CD4-positive, alpha-beta T cell treated with Interleukin-12 subunit alpha and Interleukin-12 subunit beta, for 1 hour (primary cell): ENCODE data around the gene SLC24A5.

Experiments used
- DNase-seq: peaks from one replicate; pipeline ENCODE4 v3.0.0-alpha.2; 2020

The SLC24A5 gene

DNA sequence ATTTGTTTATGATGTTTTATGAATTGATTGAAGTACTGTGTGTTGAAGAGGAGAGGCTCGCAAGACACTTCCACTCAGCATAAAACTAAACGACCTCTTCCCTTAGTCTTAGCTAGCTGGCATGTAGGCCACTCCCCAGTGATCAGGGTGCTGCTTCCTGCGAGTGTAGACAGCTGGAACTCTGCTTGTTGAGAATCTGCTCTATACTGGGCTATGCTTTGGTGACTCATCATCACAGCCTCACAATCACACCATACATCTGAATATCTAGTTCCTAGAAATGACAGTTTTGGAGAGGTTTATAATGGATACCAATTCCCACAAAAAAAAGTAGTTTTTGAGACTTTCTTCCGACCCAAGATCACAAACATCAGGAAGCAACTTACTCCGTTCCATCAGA is 1.5 kb upstream of the SLC24A5 start:
- DNase-seq, result no peak

DNA sequence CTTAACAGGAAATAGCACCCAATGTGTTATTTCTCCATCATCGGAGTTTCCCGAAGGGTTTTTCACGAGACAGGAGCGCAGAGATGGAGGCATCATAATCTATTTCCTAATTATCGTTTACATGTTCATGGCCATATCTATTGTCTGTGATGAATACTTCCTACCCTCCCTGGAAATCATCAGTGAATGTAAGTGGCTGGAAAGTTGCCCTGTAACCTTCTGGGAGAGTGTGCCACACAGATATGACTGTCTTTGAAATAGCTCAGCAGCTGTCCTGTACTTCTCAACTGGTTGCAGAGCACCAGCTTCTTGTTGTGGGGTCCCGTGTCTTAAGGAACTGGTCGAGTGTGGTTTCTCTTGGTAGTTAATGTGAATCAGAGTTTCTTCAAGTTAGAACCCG is 1.1 kb downstream of the SLC24A5 start:
- DNase-seq, result no peak

DNA sequence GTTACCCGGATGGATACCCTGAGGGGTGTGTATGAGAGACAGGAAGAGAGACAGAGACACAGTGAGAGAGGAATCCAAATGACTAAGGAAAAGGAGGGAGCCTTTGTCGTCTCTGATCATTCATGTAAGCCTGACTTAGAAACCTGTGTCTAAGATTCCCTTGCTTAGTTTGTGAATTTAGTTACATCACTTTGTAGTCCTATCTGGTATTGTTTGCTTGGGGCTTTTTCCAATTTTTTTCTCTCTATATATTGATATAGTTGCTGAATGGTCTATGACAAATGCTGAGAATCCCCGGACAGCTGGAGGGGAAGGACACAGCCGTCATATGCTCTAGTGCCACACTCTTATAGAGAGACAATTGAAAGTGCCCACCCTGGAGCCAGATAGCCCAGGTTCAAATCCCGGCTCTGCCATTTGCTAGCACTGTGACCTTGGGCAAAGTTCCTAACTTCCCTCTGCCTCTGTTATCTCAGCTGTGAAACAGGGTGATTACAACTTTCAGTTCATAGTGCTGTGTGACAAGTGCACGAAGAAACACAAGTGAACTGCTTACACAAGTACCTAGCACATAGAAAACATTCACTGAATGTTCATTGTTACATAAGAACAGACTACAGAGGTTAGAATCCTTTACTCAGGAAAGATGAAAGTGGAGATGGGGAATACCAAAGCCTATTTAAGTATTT is 6.0 kb downstream of the SLC24A5 start:
- no peak for DNase-seq

DNA sequence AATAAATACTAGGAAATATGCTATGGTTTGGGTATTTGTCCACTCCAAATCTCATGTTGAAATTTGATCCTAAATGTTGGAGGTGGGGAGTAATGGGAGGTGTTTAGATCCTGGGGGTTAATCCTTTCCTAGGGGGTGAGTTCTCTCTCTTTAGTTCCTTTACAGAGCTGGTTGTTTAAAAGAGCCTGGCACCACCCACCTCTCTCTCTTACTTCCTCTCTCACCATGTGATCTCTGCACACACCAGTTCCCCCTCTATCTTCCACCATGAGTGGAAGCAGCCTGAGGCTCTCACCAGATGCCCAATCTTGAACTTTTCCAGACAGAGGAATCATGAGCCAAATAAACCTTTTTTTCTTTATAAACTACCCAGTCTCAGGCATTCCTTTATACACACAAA is 10.5 kb downstream of the SLC24A5 start:
- DNase-seq, result no peak

DNA sequence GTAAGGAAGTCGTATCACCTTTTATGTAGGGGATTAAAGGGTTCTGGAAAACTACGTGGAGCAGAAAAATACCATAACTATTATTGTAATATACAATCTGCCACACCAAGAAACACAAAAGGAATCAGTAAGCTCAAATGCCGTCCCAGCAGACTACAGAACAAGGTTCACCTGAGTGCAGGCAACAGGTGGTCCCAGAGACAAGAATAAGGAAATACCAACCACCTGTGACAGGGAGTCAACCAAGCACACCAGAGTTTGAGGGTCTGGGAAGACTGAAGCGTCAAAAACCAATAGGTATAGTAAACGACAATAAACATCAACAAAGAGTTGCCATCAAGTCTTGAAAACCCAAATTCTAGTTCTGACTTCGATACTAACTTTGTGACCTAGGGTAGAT is 12.1 kb downstream of the SLC24A5 start:
- no peak for DNase-seq

DNA sequence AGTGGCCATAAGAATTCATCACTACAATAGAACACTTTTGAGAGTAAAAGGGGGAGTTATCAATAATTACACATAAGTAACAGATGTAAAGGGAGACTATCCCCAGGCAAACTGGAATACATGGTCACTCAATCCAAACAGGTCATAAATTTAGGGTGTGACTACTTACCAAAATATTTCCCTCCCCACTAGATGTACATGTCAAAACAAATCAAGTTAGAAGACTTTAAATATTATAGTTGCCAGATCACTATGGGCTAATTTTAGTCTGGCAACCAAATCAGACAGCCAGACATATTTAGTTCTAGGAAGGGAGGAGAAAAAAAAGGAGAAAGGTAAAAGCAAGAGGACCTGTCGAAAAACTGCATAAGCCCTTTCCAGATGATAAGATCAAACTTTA is 23.1 kb downstream of the SLC24A5 start:
- DNase-seq, result no peak

DNA sequence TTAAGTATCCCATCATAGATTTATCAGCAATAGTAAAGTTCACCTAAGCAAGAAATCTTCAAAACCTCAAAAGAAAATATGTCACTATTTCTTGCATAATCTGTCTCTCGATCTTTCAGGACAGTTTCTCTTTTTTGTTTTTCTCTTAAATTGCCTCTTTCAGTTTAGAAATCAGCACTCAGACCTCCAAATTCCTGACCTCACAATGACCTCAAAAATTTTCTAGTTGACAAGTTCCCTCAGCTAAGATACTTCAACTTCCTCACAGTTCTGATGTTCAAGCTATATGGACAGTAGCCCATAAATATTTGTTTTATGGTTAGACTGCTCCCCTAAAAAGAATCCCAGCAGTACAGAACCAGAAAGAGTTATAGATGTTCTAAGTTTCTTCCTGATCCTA is 24.1 kb downstream of the SLC24A5 start:
- no peak for DNase-seq

DNA sequence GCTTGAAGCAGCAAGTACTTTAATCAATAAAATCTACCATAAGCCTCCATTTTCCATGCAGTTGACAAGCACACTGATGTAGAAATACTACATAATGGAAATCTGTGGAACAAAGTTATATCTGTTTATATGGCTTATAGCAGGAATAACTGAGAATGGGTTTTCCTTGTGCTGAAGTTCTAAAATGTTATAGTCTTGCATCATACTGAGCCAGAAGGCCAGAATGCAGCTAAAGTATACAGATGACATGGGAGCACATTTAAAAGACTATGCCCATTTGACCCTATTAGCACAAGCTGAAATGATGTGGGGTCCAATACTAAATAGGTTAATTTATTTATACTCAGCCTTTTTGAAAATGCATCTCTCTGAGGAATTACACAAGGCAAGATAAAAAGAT is 25.1 kb downstream of the SLC24A5 start:
- no peak for DNase-seq

DNA sequence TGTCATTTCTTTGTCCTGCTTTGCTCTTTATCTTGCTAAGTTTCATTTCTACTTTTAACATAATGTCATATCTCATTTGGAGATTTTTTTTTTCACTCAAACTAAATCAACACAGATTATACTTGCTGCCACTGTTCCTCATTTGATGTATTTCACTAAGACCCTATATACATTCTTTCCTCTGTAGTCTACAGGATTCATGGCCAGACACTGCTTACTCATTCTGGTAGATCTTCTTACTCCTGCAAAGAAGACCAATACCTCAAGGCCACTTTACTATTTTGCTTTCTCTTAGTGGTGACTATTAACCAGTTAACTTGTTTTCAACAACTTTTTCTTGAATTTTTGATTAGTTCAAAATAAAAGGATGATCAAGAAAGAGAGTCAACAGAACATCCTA is 26.6 kb downstream of the SLC24A5 start:
- no peak for DNase-seq

DNA sequence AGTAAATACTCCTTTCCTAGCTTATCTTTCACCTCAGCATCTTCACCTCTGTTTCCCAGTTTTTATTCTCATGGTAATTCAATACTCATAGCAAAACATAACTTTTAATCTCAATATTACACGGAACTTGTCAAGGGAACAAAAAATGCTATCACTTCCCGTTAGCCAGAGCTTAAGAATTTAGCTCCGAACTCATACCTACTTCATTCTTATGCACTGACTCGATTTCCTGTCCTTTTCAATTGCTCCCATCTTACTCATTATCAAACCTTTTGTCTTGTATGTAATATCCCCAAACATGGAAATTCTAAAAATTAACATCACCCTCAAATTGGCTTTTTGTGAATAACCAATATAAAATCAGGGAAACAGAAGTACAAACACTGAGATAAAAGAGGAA is 29.1 kb downstream of the SLC24A5 start:
- no peak for DNase-seq

DNA sequence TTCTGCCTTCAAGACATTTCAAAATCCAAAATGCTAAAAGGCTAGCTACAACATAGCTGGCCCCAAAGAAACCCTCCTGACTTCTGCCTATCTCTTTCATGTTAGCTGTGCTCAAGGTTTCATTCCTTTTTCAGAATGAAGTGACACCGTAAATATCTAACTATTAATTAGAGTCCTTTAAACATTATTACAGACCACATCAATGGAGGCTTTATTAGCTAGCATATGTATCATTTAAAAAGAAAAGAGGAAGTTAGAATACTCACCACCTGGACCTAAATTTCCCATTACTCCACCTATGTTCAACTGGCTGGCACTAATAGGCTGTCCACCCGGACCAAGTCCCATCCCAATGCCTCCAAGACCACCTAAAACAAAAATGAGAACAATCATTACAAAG is 32.7 kb downstream of the SLC24A5 start:
- DNase-seq, result no peak

DNA sequence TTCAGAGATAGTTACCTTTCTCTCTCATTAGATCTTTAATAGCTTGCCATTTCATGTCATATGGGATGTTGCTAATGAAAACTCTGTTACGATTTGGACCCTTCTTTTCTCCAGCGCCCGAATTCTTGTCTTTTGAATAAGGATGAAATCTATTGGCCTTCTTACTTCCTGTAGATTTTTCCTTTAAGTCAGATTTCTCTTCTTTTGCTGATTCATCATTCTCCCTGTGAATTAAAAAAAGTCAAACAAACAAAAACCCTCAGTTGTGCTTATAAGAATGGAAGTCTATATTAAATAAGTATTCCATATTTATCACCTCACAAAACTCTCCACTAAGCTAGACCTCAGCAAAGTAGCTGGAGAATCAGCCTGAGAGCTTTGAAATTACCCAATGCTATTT is 47.8 kb downstream of the SLC24A5 start:
- DNase-seq, result no peak

DNA sequence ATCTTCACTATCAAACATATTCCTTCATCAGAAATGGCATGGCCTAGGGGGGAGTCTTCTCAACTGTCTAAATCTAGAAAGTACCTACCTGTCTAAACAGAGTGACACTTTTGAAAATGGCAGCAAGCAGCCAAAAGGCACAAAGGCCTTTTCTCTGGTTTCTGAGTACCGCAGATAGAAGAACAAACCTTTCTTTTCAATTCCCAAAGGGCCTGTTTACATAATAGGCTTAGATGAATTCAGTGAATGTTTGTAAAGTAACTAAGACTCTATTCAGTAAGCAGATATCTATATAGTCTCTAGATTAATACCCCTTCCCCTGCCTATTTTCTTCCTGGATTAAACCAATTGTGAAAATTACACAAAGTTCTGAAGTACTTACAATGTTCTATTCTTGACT is 50.2 kb downstream of the SLC24A5 start:
- DNase-seq, result no peak

DNA sequence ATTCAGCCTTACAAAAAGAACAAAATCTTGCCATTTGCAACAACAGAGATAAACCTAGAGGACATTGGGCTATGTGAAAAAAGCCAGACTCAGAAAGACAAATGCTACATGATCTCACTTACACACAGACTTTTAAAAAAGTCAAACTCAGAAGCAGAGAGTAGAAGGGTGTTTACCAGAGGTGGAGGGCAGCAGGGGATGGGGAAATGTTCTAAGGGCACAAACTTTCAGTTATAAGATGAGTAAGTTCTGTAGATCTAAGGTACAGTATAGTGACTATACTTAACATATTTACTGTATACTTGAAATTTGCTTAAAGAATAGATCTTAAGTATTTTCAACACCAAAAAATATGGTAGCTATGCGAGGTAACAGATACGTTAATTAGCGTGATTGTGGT is 54.3 kb downstream of the SLC24A5 start:
- DNase-seq, result no peak

DNA sequence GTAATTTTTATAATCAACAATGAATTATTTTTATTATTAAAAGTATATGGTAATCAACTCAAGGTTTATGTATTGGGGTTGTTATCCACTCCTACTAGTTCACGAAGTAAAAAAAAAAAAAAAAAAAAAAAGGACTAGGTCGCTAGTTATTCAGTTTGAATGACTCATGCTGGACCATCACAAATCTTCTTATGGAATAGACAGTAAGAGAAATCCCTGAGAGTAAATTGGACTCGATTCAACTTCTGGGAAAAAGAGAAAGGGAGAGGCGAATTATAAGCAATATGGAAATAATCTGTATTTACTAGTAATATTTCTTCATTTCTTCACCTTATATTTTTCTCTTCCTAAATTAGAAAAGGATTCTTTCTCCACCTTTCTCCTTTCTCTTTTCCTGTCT is 55.3 kb downstream of the SLC24A5 start:
- DNase-seq, result no peak

DNA sequence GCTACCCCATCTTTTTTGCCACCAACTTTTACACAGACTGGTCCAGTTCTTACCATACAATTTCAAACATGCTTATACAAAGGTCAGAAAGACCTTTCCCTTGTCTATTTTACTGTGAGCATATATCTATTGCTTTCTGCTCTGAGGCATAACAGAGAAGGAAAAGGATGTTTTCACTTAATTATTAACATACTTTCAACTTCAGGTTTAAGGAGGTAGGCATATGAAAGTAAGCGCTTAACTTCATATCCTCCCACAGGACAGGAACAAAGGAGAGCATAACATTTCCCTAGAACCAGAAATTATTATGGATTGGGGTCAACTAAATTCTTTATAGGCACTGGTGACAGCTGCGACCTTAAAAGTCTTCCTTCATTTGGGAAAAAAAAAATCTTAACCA is 56.2 kb downstream of the SLC24A5 start:
- DNase-seq, result no peak

DNA sequence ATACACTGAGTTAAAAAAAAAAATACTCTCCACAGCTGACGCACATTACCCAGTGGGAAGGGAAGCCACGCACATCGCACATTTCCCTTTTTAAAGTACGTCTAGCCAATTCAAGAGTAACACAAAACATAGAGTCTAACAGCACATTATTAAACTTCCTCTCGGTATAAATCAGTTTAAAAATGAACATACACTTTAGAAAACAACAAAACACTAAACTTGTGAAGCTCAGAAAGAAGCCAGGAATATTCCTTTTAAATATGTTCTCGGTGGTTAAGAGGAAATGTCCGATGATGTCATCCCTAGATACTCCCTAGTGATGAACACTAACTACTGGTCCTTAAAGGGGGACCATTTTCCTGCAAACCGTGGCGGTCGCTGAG is 56.6 kb downstream of the SLC24A5 start:
- DNase-seq, result peak; percentile 46

DNA sequence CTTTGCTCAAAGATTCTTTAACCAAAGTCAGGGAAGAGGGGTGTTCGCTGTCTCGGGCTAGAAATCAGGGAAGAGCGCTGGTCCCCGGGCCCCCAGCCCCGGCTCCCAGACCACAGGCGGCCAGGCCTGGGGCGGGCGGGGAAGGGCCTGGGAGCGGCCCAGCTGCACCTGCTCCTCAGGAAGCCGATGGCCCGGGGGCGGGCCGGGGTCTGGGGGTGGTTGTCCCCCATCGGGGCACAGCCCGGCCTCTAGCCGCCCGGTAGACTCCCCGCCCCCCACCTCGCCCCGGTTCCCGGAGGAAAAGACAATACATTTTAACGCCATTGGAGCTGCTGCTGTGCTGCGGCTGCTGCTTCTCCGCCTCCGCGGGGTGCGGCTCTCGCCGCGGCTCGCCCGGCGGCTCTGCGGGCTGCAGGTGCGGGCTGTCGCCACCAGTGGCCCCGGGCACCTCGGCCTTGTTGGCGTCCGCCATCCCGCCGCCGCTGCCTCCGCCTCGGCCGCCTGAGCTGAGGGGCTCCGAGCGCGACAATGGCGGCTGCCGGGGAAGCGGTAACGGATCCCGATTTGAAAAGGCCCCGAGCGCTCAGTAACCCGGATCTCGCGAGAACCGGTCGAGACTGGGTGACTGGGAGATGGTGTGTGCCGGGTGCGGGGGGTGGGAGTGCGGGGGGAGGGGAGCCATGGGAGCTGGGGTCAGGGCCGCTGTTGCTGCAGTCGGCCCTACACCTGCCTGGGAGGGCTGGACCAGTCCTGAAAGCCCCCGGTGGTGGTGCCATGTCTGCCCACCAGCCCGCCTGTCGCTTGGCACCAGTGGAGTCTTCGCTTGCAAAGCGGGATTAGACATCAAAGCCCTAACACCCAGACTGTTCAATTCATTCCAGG is 57.2 kb downstream of the SLC24A5 start, which contains the start of gene MYEF2:
MYEF2 (minus strand) TSS at position 530 of the 882 bp plus-strand sequence; CDS start at position 472, 58 bp downstream.
- peak; percentile 77 for DNase-seq

DNA sequence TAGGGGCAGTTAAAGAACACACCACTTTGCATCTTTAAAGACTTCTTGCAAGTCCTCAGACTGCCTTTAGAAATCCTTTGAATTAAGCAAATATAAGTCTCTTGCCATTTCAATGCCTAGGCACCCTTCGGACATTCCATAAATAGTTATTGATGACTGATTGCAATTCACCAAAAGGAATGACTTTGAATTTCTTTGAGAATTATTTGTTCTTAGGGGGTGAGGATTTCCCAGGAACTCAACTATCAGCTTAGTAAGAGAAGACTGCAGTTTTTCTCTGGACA is 57.8 kb downstream of the SLC24A5 start:
- no peak for DNase-seq

DNA sequence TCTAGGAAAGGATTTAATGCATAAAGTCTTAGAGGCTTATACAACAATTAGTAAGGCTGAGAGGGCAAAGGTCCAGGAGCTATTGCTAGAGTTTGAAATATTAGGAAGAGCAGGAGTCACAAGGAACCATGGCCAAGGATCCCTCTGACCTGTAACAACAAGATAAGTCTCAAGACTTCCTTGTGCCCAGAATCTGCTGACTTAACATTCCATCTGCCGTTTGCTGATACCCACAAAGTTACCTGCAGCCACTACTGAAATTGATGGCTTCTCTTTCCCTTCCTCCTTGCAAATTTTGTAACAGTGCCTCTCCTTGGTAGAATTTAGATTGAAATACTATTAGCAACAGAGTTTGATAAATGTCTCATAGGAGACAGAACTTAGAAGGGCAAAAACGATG is 62.0 kb downstream of the SLC24A5 start:
- DNase-seq, result no peak

DNA sequence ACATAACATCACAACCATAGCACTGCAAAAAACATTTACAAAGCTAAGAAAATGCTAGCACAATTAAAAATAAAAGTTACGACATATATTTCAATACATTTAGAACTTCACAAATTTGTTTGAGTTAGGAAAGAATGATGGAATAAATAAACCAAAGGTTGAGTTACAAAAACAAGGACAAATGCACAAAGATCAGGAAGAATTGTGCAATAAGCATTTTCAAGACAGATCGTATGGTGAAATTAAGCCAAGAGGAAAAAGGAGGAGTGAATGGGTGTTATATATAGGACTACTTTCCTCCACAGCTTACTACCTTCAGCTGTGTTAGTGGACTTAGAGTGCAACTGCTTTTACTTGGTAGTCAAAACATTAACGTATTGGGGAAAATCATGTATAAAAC is 64.7 kb downstream of the SLC24A5 start:
- no peak for DNase-seq

DNA sequence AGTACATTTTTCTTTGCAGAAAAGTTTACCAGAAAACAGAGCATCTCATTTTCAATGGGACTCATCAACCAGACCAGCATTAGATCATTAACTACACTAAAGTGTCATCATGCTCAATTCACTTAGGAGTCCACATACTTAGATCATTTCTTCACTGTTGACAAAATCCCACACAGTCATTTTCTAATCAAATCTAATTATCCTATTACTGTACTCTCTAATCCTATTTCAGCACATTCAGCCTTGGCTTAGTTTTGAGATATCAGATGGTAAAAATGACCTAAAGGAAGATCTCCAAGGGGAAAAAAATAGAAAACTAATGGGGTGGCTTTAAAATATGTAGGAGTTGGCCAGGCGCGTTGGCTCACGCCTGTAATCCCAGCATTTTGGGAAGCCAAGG is 65.5 kb downstream of the SLC24A5 start:
- no peak for DNase-seq

DNA sequence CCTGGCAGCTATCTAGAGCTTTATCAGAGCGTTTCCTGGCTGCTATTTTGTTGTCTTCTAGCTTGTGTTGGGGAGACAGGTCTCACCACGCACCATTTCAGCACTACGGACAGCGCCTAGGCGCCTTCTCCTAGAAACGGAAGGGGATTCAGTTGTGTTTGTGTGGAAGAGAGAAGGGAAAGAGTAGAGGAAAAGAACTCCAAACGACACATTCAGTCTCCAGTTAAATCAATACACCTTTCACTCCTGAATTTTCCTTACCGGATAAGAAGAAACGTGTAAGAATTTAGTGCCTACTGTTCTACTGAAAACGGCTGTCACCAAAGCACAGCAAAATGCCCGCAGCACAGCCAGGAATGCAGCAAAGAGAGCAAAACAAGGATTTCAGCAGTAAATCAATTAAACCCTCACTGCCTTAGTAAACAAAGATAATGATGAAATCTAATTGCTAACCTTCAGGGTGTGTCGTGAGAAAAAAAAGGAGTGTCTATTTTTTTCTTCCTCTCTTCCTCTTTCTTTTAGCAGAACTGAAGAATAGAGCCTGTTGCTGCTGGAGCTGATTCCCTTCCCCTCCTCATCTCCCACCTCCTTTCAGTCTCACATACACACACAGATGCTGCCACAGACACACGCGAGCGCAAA is 70.3 kb downstream of the SLC24A5 start:
- peak; percentile 12 for DNase-seq

DNA sequence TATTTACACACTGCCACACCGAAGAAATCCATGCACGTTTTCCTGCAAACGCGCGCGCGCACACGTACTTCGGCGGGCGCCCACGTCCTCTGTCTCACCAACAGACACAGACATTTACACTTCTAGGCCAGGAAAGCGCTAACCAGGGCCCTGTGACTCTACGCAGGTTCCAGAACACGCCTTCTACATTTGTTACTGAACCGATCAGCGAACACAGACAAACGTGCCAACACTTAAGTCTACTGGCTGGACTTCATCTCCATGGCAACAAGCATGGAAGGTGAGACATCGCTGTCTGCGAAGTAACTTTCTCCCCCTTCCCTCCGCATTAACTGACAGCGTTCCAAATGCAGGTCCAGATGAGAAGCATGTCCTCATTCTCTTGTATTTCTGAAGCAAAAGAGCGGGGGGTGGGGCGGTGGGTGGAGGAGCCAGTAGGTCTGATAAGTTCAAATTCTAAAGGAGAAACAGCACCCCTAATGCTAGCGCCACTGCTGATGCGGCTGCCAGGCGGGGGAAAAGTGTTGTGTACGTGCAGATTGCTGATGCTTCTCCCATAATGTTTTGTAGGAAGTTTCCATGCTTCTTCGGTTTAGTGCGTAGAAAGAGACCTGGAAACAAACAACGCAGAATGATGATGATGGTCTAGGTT is 70.9 kb downstream of the SLC24A5 start, which contains the start of gene CTXN2:
CTXN2 (plus strand) TSS at position 92 of the 652 bp plus-strand sequence. CDS start 9,636 bp downstream, outside the sequence.
- DNase-seq, result no peak
